Skin epidermis (tissue), 12 donors: ENCODE measurements around the gene CABCOCO1.
A peak's percentile ranks its signal among the peaks of the same experiment; 100 is the strongest.

Experiments used
- H3K27ac ChIP-seq, 21 experiments: fragments of 200-600 bp; sonication (generic) in 11 of 21; one replicate each; pipeline ENCODE4 v1.5.0; 2020; ENCODE audit warnings: mild to moderate bottlenecking in 3 of 21, inconsistent platforms in 2 of 21, moderate library complexity in 2 of 21
- H3K4me3 ChIP-seq, 7 experiments: fragments of 200-600 bp; sonication (generic) in 2 of 7; one replicate each; pipeline ENCODE4 v1.5.0; 2020; ENCODE audit warnings: inconsistent platforms in 2 of 7, mild to moderate bottlenecking in 2 of 7, moderate library complexity in 1 of 7

CABCOCO1 gene

GRCh38 chr10:61662794-61663259, at the start of gene CABCOCO1:
CABCOCO1 (plus strand) TSS chr10:61662929; CDS start chr10:61662973, 44 bp downstream.
- H3K27ac ChIP-seq = peak within 1 kb of the TSS in 8 of 21 experiments; percentile 4 to 49 (median 36)
- peak within 1 kb of the TSS; percentile 22 to 50 (median 41) for H3K4me3 ChIP-seq

DNA sequence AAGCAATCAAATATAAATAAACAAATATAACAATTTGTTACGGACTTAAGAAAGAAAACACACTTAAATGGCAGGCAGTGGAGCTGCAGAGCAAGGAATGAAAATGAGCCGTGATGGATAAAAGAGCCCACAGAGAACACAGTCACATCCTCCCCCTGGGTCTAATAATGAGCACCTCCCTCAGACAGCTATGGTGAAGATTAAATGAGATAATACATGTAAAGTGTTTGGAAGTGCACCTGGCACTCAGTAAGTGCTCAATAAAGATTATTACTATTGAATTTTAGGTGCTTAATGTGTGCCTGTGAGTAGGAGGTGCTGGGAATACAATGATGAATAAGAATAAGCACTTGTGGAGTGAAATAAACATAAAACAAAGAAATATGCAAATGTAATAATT, 49.1 kb upstream of the CABCOCO1 start:
- Histone ChIP-seq H3K27ac (no peak overlapping the region), H3K4me3 (no peak overlapping the region)

- H3K27ac ChIP-seq = no peak overlapping the region
- H3K4me3 ChIP-seq = no peak overlapping the region
These were observed 46.1 kb upstream of the CABCOCO1 start for GRCh38 chr10:61616611-61617010.

GRCh38 chr10:61617180-61617579, 45.5 kb upstream of the CABCOCO1 start:
- H3K4me3 ChIP-seq = no peak overlapping the region
- no peak overlapping the region for H3K27ac ChIP-seq

- no peak overlapping the region for H3K27ac ChIP-seq
- H3K4me3 ChIP-seq = no peak overlapping the region
These were observed 45.1 kb upstream of the CABCOCO1 start for GRCh38 chr10:61617586-61617985.

DNA sequence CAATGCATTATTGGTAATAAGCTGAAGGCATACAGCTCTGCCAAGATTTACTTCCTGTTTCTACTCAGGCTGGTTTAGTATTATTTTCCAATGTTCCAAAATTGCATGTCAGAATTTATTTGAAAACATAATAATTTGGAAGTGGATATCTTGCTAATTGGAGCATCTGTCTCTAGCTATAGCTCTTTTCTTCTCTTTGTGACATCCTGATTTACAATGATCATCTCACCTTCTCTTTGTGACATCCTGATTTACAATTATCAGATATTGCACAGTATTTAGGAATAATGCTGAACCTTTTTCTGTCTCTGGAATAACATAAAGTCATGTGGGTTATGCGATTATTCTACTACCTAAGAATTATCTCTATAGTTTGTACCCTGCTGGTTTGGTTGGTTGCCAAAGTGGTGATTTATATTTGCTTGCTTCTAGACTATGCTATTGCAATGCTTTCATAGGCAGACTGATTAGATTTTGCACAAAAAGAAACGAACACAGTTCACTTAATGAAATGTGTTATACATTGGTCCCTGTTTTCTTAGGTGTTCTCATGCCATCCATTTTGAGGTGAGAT, 44.3 kb upstream of the CABCOCO1 start:
- no peak overlapping the region for H3K27ac ChIP-seq
- H3K4me3 ChIP-seq = no peak overlapping the region

DNA sequence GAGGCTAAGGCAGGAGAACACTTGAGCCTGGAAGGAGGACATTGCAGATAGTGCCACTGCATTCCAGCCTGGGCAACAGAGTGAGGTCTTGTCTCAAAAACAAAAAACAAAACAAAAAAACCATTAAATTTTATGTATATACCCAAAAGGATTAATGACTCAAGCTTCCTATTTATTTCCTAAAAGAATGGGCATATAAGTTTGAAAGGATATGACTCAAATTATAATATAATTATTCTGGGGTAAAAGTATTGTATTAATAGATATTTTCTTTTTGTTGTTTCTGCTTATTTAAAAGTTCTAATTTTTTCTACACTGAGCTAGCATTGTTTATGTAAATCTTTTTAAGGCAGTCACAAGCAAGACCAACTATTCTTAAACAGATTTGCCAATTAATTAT, 42.2 kb upstream of the CABCOCO1 start:
- Histone ChIP-seq H3K4me3 (no peak overlapping the region), H3K27ac (no peak overlapping the region)

DNA sequence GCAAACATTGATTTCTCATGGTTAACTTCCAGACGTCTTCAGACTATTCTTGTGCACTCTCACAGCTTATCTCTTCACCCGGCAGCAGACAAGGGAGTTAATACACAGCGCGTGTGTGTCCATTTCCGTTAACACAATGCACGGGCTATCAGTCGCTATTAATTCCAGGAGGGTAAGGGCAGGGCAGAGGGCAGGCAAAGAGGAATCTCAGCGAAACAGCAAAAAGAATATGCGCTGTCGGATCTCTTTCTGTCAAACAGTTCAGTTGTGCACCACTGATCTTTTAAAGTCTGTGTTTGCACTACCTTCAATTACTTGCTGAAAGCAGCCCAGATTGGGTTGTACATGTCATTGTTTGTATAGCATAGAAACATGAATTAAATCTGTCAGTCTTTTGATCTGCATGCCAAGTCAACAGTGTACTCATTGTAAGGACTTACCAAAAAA, 41.1 kb upstream of the CABCOCO1 start:
- H3K4me3 ChIP-seq = no peak overlapping the region
- no peak overlapping the region for H3K27ac ChIP-seq

DNA sequence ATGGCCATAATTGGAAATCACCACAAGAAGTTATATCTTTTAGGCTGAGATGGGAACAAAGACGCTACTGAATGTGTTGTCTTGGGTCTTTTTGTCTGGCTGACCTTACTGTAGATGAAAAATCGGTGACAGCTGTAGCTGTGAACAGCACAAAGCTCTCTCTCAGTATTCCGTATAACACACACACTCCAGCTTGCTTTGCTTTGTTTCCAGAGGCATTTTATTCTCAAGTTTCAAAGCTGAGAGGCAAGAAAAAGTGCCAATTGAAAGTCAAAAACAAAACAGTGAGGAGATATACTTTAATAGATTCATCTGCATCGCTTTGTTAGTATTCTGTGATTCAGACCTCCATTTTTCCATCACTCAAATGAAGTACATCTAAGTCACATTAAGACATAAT, 39.6 kb upstream of the CABCOCO1 start:
- H3K27ac ChIP-seq = peak overlapping the region in 1 of 21 experiments; percentile 38
- no peak overlapping the region for H3K4me3 ChIP-seq

DNA sequence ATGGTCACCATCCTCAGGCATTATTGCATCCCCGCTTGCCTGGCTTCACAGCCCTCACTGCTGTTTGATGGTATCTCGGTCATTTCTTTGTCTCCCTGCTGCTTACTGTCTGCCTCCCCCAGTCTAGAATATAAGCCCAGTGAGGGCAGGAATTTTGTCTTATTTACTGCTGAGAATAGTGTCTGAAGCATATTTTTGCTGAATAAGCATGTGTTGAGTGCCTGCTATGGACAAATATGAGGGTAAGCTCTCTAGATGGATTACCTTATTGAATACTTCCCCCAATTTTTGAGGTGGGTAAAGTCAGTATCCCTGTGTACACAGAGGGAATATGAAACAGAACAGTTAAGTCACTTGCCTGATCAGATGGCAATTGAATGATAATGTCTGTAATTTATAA, 36.5 kb upstream of the CABCOCO1 start:
- H3K27ac ChIP-seq = no peak overlapping the region
- no peak overlapping the region for H3K4me3 ChIP-seq

DNA sequence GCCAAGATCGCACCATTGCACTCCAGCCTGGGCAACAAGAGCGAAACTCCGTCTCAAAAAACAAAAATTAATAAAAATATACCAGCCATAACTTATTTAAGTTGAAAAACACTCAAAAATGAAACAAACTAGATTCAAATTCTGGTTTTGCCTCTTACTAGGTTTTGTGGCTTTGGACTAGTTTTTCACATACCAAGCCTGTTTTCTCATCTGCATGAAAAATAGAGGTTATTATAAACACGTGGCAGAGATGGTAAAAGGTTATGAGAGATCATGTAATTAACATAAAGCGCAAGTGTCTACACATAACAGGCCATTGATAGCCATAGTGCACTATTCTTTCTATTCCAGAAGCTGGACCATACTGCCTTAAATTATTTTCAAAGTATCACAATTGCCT, 35.5 kb upstream of the CABCOCO1 start:
- Histone ChIP-seq H3K27ac (peak overlapping the region in 2 of 21 experiments; percentile 25 to 51), H3K4me3 (no peak overlapping the region)

DNA sequence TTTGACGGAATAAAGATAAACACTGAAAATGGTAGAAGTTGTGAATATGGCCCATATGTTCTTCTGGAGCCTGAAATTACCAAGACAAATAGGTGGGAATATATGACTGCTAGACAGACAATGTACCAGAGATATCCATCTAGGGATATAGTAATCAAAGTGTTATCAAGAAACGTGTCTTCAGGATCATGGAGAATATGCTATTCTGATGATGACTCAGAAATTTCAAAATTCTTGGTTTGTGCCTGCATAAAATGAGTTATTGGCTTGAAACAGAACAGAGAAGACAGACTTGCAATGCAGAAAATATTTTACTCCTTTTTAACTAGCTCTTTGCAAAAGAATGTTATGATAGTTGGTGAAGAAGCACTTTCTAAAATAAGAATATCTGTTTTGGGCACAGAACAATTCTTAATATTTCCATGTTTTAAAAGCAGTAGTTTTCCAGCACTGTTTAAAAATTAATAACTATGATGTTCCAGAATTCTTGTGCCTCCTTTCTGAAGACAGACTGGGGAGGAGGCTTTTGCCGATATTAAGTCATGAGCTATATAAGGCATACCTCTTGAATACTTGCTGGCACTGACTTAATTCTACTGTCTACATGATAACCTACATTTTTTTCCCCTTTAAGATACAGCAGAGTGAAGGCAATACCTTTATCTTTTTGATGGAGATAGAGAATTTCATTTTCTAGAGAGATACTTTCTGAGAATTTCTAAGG, 34.4 kb upstream of the CABCOCO1 start:
- Histone ChIP-seq H3K27ac (peak overlapping the region in 5 of 21 experiments; percentile 19 to 59 (median 25)), H3K4me3 (no peak overlapping the region)

DNA sequence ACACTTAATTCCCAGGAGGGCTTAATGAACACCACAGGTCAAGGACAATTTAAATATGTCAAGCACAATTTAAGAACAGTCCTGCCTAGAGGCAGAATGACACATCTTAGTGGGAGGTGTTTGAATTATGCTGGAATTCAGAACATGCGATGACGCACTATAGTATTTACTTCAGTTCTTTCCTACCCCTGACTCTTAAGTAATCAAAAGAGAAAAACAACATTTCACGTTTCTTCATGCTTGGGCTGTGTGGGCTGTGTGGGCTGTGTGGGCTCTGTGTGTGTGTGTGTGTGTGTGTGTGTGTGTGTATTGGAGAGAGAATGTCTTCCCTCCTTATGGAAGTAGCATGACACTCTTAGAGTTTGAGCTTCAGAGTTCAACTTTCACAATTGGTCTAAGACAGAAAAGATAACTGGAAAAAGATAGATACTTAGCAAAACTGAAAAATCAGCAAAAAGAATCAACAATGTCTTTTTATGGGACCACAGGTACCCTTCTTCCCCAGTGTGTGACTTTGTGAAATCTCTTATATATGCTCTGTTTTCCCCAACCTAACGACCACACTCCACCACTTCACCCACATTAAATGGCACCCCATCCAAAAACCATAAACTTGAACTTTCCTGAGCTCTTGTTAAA, 33.7 kb upstream of the CABCOCO1 start:
- Histone ChIP-seq H3K4me3 (no peak overlapping the region), H3K27ac (peak overlapping the region in 5 of 21 experiments; percentile 19 to 59 (median 25))

DNA sequence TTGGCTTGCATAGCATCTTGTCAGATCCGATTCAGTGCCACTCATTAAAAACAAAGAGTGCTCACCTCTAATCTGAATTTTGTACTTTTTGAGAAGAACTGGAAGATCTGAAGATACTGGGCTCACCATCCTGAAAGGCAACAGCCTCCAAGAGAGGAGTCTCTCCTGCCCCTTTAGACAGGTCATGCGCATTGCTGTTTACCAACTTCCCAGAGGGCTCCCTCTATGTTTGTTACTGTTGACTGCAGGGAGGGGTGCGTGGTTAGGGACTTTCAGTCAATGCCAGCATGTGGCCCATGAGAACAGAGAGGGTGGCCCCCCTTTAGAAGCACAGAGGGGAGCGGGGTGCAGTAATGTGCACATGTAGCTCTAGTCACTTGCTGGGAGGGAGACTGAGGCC, 33.2 kb upstream of the CABCOCO1 start:
- H3K4me3 ChIP-seq = no peak overlapping the region
- H3K27ac ChIP-seq = peak overlapping the region in 3 of 21 experiments; percentile 15 to 59 (median 42)

DNA sequence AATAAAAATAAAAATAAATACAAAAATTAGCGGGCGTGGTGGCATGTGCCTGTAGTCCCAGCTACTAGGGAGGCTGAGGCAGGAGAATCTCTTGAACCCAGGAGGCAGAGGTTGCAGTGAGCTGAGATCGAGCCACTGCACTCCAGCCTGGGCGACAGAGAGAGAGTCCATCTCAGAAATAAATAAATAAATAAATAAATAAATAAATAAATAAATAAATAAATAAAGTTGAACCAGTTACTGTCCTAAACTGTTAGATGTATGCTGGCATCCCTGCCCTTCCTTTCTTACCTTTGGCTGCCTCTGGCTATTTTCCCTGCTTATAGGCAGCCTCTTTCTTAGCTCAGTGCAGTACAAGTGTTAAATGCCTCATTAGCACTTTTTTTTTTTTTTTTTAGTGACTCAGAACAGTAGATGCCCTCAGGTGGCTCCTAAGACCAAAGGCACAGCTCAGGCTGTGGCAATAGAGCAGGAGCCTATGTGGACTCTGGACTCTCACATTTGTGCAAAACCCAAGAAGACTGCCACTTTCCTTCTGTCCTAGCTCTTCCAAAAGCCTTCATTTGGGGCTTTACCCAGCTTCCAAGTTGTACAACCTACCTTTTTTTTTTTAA, 30.6 kb upstream of the CABCOCO1 start:
- Histone ChIP-seq H3K27ac (no peak overlapping the region), H3K4me3 (no peak overlapping the region)

DNA sequence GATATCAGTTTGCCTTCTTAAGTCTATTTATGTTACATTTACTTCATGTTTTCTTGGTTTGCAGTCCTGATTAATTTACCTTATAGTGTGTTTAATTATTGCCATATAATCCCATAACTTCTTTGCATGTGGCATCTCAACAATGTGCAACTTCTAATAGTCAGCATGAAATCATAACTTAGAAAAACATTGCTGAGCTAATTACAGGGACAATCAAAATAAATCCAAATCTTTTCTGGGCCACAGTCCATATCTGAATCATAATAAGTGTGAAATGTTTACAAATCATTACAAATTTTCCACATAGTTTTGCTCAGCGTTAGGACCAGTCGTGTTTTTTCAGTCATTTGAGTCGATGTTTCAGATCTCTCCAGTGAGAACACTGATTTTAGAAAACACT, 29.1 kb upstream of the CABCOCO1 start:
- no peak overlapping the region for H3K27ac ChIP-seq
- no peak overlapping the region for H3K4me3 ChIP-seq

GRCh38 chr10:61634746-61635145, 28.0 kb upstream of the CABCOCO1 start:
- Histone ChIP-seq H3K4me3 (no peak overlapping the region), H3K27ac (no peak overlapping the region)

GRCh38 chr10:61635471-61635870, 27.3 kb upstream of the CABCOCO1 start:
- Histone ChIP-seq H3K4me3 (no peak overlapping the region), H3K27ac (peak overlapping the region in 2 of 21 experiments; percentile 31 to 39)

DNA sequence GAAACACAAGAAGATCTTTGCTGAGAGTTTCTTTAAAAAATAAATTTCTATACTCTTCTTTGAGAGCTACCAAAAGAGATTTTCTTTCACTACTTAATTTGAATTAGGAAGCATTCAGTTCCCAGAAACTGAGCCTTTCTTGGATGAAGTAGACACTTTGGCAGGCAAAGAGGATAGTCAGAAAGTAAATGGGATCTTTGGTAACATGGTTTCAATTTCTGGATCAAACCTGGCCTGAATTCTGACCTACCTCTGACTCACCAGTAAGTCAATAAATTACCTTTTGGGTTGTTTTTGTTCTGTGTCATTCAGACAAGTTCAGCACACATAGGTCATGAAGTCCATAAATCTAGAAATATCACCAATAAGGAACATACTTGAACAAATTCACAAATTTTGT, 26.8 kb upstream of the CABCOCO1 start:
- H3K27ac ChIP-seq = peak overlapping the region in 2 of 21 experiments; percentile 31 to 39

GRCh38 chr10:61639952-61640351, 22.8 kb upstream of the CABCOCO1 start:
- Histone ChIP-seq H3K27ac (no peak overlapping the region), H3K4me3 (no peak overlapping the region)

More for the DNA sequence above, 26.8 kb upstream of the CABCOCO1 start:
- no peak overlapping the region for H3K4me3 ChIP-seq
